HEK293 (cell line): ENCODE measurements around the gene SENP2.

Experiments used
- CTCF ChIA-PET: fragments of 350-600 bp; formaldehyde crosslinking; extraction: SDS; loops from one replicate; lab custom pipeline; 2021; ENCODE audit warnings: antibody characterized with exemption; lab: Yijun Ruan, JAX
- POLR2A ChIA-PET: fragments of 300-600 bp; formaldehyde crosslinking; extraction: SDS; loops from one replicate; lab custom pipeline; 2020; ENCODE audit warnings: antibody characterized with exemption, inconsistent platforms; lab: Yijun Ruan, JAX
- H3K27ac ChIP-seq: fragments of 200-500 bp; sonication (Bioruptor generic); 2 replicates; pipeline ENCODE4 v1.5.1; 2014; ENCODE audit warnings: low read depth, low read length, control low read depth, inconsistent platforms; ENCODE audit errors: extremely low read depth
- H3K36me3 ChIP-seq, 2 experiments: fragments of 200-500 bp in 1 of 2; sonication (Bioruptor generic) in 1 of 2; 1 replicate in 1 of 2; 2 replicates in 1 of 2; pipeline ENCODE4 v1.5.1; 2014 to 2017; ENCODE audit warnings: inconsistent platforms in 2 of 2, low read length in 2 of 2; ENCODE audit not compliant: control insufficient read depth in 2 of 2, insufficient read depth in 1 of 2
- H3K4me1 ChIP-seq: fragments of 200-500 bp; sonication (Bioruptor generic); 2 replicates; pipeline ENCODE4 v1.5.1; 2014; ENCODE audit warnings: mild to moderate bottlenecking, low read length, inconsistent platforms; ENCODE audit not compliant: control insufficient read depth, insufficient read depth
- H3K4me3 ChIP-seq: 2 replicates; pipeline ENCODE4 v1.5.1; 2011; ENCODE audit warnings: low read depth, mild to moderate bottlenecking, control low read depth, low read length, moderate library complexity
- H3K9me3 ChIP-seq: fragments of 200-500 bp; sonication (Bioruptor generic); 2 replicates; pipeline ENCODE4 v1.5.1; 2014; ENCODE audit warnings: low read depth, low read length, inconsistent platforms; ENCODE audit not compliant: control insufficient read depth, insufficient read depth
- AEBP2 ChIP-seq: fragments of 450-650 bp; formaldehyde crosslinking; IDR thresholded peaks from 2 replicates; pipeline ENCODE4 v1.5.1; 2016; ENCODE audit warnings: missing biosample characterization, missing genetic modification characterization, borderline replicate concordance
- BCL11A ChIP-seq: fragments of 450-650 bp; formaldehyde crosslinking; IDR thresholded peaks from 2 replicates; pipeline ENCODE4 v1.5.1; 2016; ENCODE audit warnings: low read depth, missing biosample characterization, missing genetic modification characterization
- ELK4 ChIP-seq: IDR thresholded peaks from 2 replicates; pipeline ENCODE4 v1.6.1; 2011; ENCODE audit warnings: mild to moderate bottlenecking, low read depth, low read length, borderline replicate concordance
- GFI1B ChIP-seq: fragments of 450-650 bp; formaldehyde crosslinking; IDR thresholded peaks from 2 replicates; pipeline ENCODE4 v1.5.1; 2016; ENCODE audit warnings: missing biosample characterization, missing genetic modification characterization
- GLIS1 ChIP-seq: fragments of 450-650 bp; formaldehyde crosslinking; IDR thresholded peaks from 2 replicates; pipeline ENCODE4 v1.5.1; 2016; ENCODE audit warnings: missing biosample characterization, missing genetic modification characterization
- HOXC10 ChIP-seq: sonication (generic); formaldehyde crosslinking; IDR thresholded peaks from 2 replicates; pipeline ENCODE4 v1.8.1; 2023; ENCODE audit warnings: mild to moderate bottlenecking, missing genetic modification reagents
- PRDM4 ChIP-seq: fragments of 450-650 bp; formaldehyde crosslinking; IDR thresholded peaks from 2 replicates; pipeline ENCODE4 v1.5.1; 2017; ENCODE audit warnings: missing biosample characterization, missing genetic modification characterization
- PRDM6 ChIP-seq: fragments of 450-650 bp; formaldehyde crosslinking; IDR thresholded peaks from 2 replicates; pipeline ENCODE4 v1.5.1; 2017; ENCODE audit warnings: missing biosample characterization, missing genetic modification characterization
- SCRT1 ChIP-seq: fragments of 450-650 bp; formaldehyde crosslinking; IDR thresholded peaks from 2 replicates; pipeline ENCODE4 v1.5.1; 2016; ENCODE audit warnings: missing biosample characterization, missing genetic modification characterization, borderline replicate concordance
- SP7 ChIP-seq: fragments of 450-650 bp; formaldehyde crosslinking; IDR thresholded peaks from 2 replicates; pipeline ENCODE4 v1.5.1; 2016; ENCODE audit warnings: missing biosample characterization, missing genetic modification characterization
- TCF7L2 ChIP-seq: IDR thresholded peaks from 2 replicates; pipeline ENCODE4 v1.6.1; 2011; ENCODE audit warnings: low read depth, mild to moderate bottlenecking, inconsistent platforms, low read length, moderate library complexity, borderline replicate concordance
- TRIM28 ChIP-seq: IDR thresholded peaks from 2 replicates; pipeline ENCODE4 v1.6.1; 2011; ENCODE audit warnings: low read length, control low read depth, borderline replicate concordance
- TSHZ1 ChIP-seq: fragments of 450-650 bp; formaldehyde crosslinking; IDR thresholded peaks from 2 replicates; pipeline ENCODE4 v1.5.1; 2016; ENCODE audit warnings: missing biosample characterization, missing genetic modification characterization, borderline replicate concordance
- WT1 ChIP-seq: fragments of 450-650 bp; formaldehyde crosslinking; IDR thresholded peaks from 2 replicates; pipeline ENCODE4 v1.5.1; 2016; ENCODE audit warnings: missing biosample characterization, missing genetic modification characterization
- ZBTB8A ChIP-seq: fragments of 450-650 bp; formaldehyde crosslinking; IDR thresholded peaks from 2 replicates; pipeline ENCODE4 v1.5.1; 2016; ENCODE audit warnings: missing biosample characterization, missing genetic modification characterization
- ZFP37 ChIP-seq: fragments of 450-650 bp; formaldehyde crosslinking; IDR thresholded peaks from 2 replicates; pipeline ENCODE4 v1.5.1; 2016; ENCODE audit warnings: missing biosample characterization, missing genetic modification characterization
- ZNF335 ChIP-seq: fragments of 450-650 bp; formaldehyde crosslinking; conservative IDR thresholded peaks from 2 replicates; pipeline ENCODE4 v1.5.1; 2016; ENCODE audit warnings: missing biosample characterization, missing genetic modification characterization
- ZNF350 ChIP-seq: fragments of 450-650 bp; formaldehyde crosslinking; IDR thresholded peaks from 2 replicates; pipeline ENCODE4 v1.5.0; 2017; ENCODE audit warnings: missing biosample characterization, mild to moderate bottlenecking, missing genetic modification characterization
- ZNF366 ChIP-seq: fragments of 450-650 bp; formaldehyde crosslinking; conservative IDR thresholded peaks from 2 replicates; pipeline ENCODE4 v1.5.1; 2016; ENCODE audit warnings: missing biosample characterization, missing genetic modification characterization
- ZNF404 ChIP-seq: fragments of 450-650 bp; formaldehyde crosslinking; IDR thresholded peaks from 2 replicates; pipeline ENCODE4 v1.5.1; 2017; ENCODE audit warnings: missing biosample characterization, missing genetic modification characterization
- ZNF501 ChIP-seq: fragments of 450-650 bp; formaldehyde crosslinking; IDR thresholded peaks from 2 replicates; pipeline ENCODE4 v1.5.1; 2016; ENCODE audit warnings: missing biosample characterization, missing genetic modification characterization
- ZNF600 ChIP-seq: fragments of 450-650 bp; formaldehyde crosslinking; IDR thresholded peaks from 2 replicates; pipeline ENCODE4 v1.5.1; 2016; ENCODE audit warnings: missing biosample characterization, missing genetic modification characterization
- ZNF629 ChIP-seq: fragments of 450-650 bp; formaldehyde crosslinking; IDR thresholded peaks from 2 replicates; pipeline ENCODE4 v1.5.1; 2017; ENCODE audit warnings: missing biosample characterization, missing genetic modification characterization
- ZNF654 ChIP-seq: fragments of 450-650 bp; formaldehyde crosslinking; IDR thresholded peaks from 2 replicates; pipeline ENCODE4 v1.5.1; 2016; ENCODE audit warnings: low read depth, missing biosample characterization, missing genetic modification characterization
- ZNF664 ChIP-seq: fragments of 450-650 bp; formaldehyde crosslinking; IDR thresholded peaks from 2 replicates; pipeline ENCODE4 v1.5.1; 2016; ENCODE audit warnings: missing biosample characterization, missing genetic modification characterization
- ZNF843 ChIP-seq: fragments of 450-650 bp; formaldehyde crosslinking; IDR thresholded peaks from 2 replicates; pipeline ENCODE4 v1.5.1; 2016; ENCODE audit warnings: missing biosample characterization, missing genetic modification characterization
- ZSCAN23 ChIP-seq: fragments of 450-650 bp; formaldehyde crosslinking; IDR thresholded peaks from 2 replicates; pipeline ENCODE4 v1.5.1; 2016; ENCODE audit warnings: missing biosample characterization, missing genetic modification characterization
- ZSCAN30 ChIP-seq: fragments of 450-650 bp; IDR thresholded peaks from 2 replicates; pipeline ENCODE4 v1.5.1; 2018; ENCODE audit warnings: missing biosample characterization, mild to moderate bottlenecking, missing genetic modification characterization, moderate library complexity

The SENP2 gene

GRCh38 chr3:185552358-185552877 is 33.7 kb upstream of the SENP2 start, which contains the start of gene LIPH (continued):
- TF ChIP-seq TRIM28: no peak
- peak; percentile 51; the same call in 1 of the 2 replicates for TF ChIP-seq ZNF366 (tag by site-specific recombination)
- TF ChIP-seq ZNF404 (tag by site-specific recombination): no peak
- peak; percentile 69 for TF ChIP-seq ZNF629 (tag by site-specific recombination)
- TF ChIP-seq ZFP37 (tag by site-specific recombination): no peak
- TF ChIP-seq SP7 (tag by site-specific recombination): peak; percentile 33; the same call in 1 of the 2 replicates
- TF ChIP-seq WT1 (tag by site-specific recombination): no peak
- no peak for TF ChIP-seq ZNF335 (tag by site-specific recombination)
- no peak for TF ChIP-seq ZNF350 (tag by site-specific recombination)
- no peak for TF ChIP-seq SCRT1 (tag by site-specific recombination)
- TF ChIP-seq TSHZ1 (tag by site-specific recombination): no peak
- no peak for TF ChIP-seq ZNF654 (tag by site-specific recombination)
- TF ChIP-seq PRDM6: peak; percentile 78
- TF ChIP-seq AEBP2 (tag by site-specific recombination): no peak
- no peak for TF ChIP-seq ELK4
- TF ChIP-seq ZNF843: no peak
- no peak for TF ChIP-seq ZNF501
- TF ChIP-seq HOXC10: no peak

- peaks cover 5% of the 10 kb centered on the region; the same call in 1 of the 2 replicates for H3K4me1 ChIP-seq
- no peaks in the 10 kb centered on the region for H3K36me3 ChIP-seq
- POLR2A ChIA-PET: interaction anchor here (1.0 kb wide), 1 partner anchor 60 kb away, joined by 4 read pairs; no protein-coding TSS in a partner anchor
- H3K27ac ChIP-seq: no peak overlapping the region; the same call in 1 of the 2 replicates
- H3K9me3 ChIP-seq: no peaks in the 10 kb centered on the region
- no peak overlapping the region for H3K4me3 ChIP-seq
- CTCF ChIA-PET: interaction anchor here (1.2 kb wide), 1 partner anchor 56 kb away, joined by 4 read pairs; no protein-coding TSS in a partner anchor
- no peak for TF ChIP-seq ZBTB8A (tag by site-specific recombination)
- no peak for TF ChIP-seq ZNF654 (tag by site-specific recombination)
- TF ChIP-seq ZNF600 (tag by site-specific recombination): peak; percentile 36; the same call in 1 of the 2 replicates
- TF ChIP-seq ZNF843: peak; percentile 63; the same call in 1 of the 2 replicates
- TF ChIP-seq TCF7L2: no peak
- peak; percentile 86 for TF ChIP-seq GFI1B
- TF ChIP-seq SP7 (tag by site-specific recombination): peak; percentile 92
- no peak; the same call in 1 of the 2 replicates for TF ChIP-seq GLIS1 (tag by site-specific recombination)
- peak; percentile 62; the same call in 1 of the 2 replicates for TF ChIP-seq ZSCAN30 (tag by site-specific recombination)
- peak; percentile 98 for TF ChIP-seq ZNF664 (tag by site-specific recombination)
- peak; percentile 88 for TF ChIP-seq BCL11A (tag by site-specific recombination)
- TF ChIP-seq PRDM4 (tag by site-specific recombination): peak; percentile 65
- TF ChIP-seq ZSCAN23: no peak; the same call in 1 of the 2 replicates
Observed at GRCh38 chr3:185555101-185555501, 31.0 kb upstream of the SENP2 start.
